Type B pancreatic cell (in vitro differentiated cells): ENCODE results near the gene GNA12. TPM values are rescaled to one million over a fixed set of nuclear protein-coding genes. Genes with fewer than 3 reads are reported as not detected.

ENCODE experiments used
- DNase-seq: peaks from one replicate; pipeline ENCODE4 v3.0.0; 2021; ENCODE audit warnings: mixed read lengths; ENCODE audit not compliant: unreplicated experiment; ENCODE audit errors: extremely low spot score
- H3K27ac Mint-ChIP-seq: 2 replicates; pipeline ENCODE4 v1.8.0; 2021; ENCODE audit warnings: mild to moderate bottlenecking, mixed read lengths
- H3K27me3 Mint-ChIP-seq: 2 replicates; pipeline ENCODE4 v1.8.0; 2021; ENCODE audit warnings: mixed read lengths
- H3K36me3 Mint-ChIP-seq: 2 replicates; pipeline ENCODE4 v1.8.0; 2021; ENCODE audit warnings: mixed read lengths
- H3K4me1 Mint-ChIP-seq: one replicate; pipeline ENCODE4 v1.8.0; 2021; ENCODE audit warnings: mixed read lengths; ENCODE audit not compliant: unreplicated experiment
- H3K4me3 Mint-ChIP-seq: 2 replicates; pipeline ENCODE4 v1.8.0; 2021; ENCODE audit warnings: mild to moderate bottlenecking, mixed read lengths
- H3K9me3 Mint-ChIP-seq: 2 replicates; pipeline ENCODE4 v1.8.0; 2021; ENCODE audit warnings: mixed read lengths
- total RNA-seq: library from RNA; stranded (reverse); gene quantifications from 2 replicates; pipeline ENCODE4 v1.2.1, GENCODE V29; 2021; ENCODE audit warnings: low replicate concordance
- TF ChIP-seq, protein P1 (sequence below): fragments of 200-600 bp; sonication (generic); conservative IDR thresholded peaks from 2 replicates; pipeline ENCODE4 v1.5.0; 2021; ENCODE audit warnings: antibody characterized with exemption, mild to moderate bottlenecking

GNA12 gene
- total RNA-seq, 1 donor from 2014 or later = 46.2 TPM

- H3K36me3 Mint-ChIP-seq = peaks cover 17% of the 10 kb centered on the region
- H3K27me3 Mint-ChIP-seq = no peaks in the 10 kb centered on the region
- H3K27ac Mint-ChIP-seq = peak overlapping the region; percentile 94
- DNase-seq = no peak
- H3K4me3 Mint-ChIP-seq = no peak overlapping the region
- H3K4me1 Mint-ChIP-seq = peaks cover 45% of the 10 kb centered on the region
- TF ChIP-seq, protein P1, sequence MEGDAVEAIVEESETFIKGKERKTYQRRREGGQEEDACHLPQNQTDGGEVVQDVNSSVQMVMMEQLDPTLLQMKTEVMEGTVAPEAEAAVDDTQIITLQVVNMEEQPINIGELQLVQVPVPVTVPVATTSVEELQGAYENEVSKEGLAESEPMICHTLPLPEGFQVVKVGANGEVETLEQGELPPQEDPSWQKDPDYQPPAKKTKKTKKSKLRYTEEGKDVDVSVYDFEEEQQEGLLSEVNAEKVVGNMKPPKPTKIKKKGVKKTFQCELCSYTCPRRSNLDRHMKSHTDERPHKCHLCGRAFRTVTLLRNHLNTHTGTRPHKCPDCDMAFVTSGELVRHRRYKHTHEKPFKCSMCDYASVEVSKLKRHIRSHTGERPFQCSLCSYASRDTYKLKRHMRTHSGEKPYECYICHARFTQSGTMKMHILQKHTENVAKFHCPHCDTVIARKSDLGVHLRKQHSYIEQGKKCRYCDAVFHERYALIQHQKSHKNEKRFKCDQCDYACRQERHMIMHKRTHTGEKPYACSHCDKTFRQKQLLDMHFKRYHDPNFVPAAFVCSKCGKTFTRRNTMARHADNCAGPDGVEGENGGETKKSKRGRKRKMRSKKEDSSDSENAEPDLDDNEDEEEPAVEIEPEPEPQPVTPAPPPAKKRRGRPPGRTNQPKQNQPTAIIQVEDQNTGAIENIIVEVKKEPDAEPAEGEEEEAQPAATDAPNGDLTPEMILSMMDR = peak; percentile 70
- no peaks in the 10 kb centered on the region for H3K9me3 Mint-ChIP-seq
These were observed 125.1 kb downstream of the GNA12 start for GRCh38 chr7:2719007-2719406.

GRCh38 chr7:2718296-2718965, 125.7 kb downstream of the GNA12 start:
- H3K27ac Mint-ChIP-seq = peak overlapping the region; percentile 94
- H3K4me1 Mint-ChIP-seq = peaks cover 51% of the 10 kb centered on the region
- H3K4me3 Mint-ChIP-seq = peak overlapping the region; percentile 80
- no peak for DNase-seq
- TF ChIP-seq, protein P1 = no peak
- H3K27me3 Mint-ChIP-seq = no peaks in the 10 kb centered on the region
- H3K9me3 Mint-ChIP-seq = no peaks in the 10 kb centered on the region
- H3K36me3 Mint-ChIP-seq = peaks cover 17% of the 10 kb centered on the region

DNA sequence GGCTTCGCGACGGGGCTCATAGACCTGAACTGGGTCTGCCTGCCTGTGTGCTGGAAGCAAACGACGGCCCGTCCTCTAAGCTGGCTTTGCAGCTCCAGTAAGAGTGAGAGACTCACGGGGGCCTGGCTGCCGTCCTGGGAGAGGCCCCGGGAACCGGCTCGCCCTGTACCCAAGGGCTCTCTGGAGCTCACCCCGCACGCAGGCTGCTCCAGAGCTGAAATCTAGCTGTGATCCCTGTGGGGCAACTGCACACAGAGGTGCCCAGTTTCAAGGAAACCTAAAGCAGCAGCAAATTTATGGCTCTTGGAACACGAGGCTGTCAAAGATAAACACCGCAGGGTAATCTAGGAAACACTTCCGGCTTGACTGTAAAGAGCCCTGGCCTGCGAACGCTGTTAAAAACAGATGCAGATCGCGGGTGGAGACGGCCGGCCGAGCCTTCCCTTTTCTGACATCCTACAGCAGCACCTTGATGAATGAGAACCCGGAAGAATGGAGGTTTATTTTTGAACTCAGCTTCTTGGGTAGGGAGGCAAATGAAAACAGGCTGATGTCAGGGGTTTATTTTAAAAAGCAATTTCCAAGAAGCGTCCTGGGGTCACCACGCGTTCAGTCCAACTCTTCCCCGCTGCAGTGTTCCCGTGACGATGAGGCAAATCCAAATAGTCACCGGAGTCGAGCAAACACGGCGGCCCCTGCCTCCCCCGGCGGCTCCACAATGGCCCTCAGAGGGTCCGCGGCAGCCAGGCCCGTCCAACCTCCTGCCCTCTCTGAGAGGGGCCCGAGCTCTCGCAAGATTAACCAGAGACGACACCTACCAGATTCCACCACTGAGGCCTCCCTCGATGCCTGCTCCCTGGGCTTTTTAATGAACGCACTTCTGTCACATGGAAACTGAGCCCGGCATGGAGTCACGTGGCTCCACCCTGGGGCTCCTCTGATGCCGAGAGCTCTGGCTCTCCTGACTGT, 126.5 kb downstream of the GNA12 start:
- Mint-ChIP-seq H3K36me3 (peaks cover 17% of the 10 kb centered on the region), H3K9me3 (no peaks in the 10 kb centered on the region), H3K27me3 (no peaks in the 10 kb centered on the region), H3K4me1 (peaks cover 53% of the 10 kb centered on the region), H3K27ac (peak overlapping the region; percentile 94), H3K4me3 (peak overlapping the region; percentile 80)
- TF ChIP-seq, protein P1 = no peak
- no peak for DNase-seq

GRCh38 chr7:2716906-2717292, 127.2 kb downstream of the GNA12 start:
- Mint-ChIP-seq H3K9me3 (no peaks in the 10 kb centered on the region), H3K27me3 (no peaks in the 10 kb centered on the region), H3K36me3 (peaks cover 17% of the 10 kb centered on the region), H3K4me1 (peaks cover 53% of the 10 kb centered on the region), H3K27ac (peak overlapping the region; percentile 94), H3K4me3 (peak overlapping the region; percentile 80)
- DNase-seq = no peak
- TF ChIP-seq, protein P1 = no peak

DNA sequence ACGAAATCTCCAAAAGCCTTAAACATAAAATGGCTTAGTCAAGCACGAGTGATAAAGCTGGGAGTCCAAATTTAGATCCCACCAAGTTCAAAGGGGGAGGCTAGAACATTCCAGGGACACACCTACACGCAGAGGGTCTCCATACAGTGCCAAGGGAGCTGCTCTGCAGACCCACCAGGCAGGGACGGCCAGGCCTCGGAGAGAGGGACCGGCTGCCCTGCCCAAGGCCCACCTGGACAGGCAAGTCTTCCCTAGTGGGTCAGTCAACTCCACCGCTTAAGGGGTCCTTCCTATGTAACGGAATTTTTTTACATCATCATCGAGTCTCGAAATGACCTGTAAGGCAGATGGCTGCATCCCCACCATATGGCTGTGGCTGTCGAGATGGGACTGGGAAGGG, 127.6 kb downstream of the GNA12 start:
- H3K36me3 Mint-ChIP-seq = peaks cover 17% of the 10 kb centered on the region
- H3K27ac Mint-ChIP-seq = peak overlapping the region; percentile 94
- TF ChIP-seq, protein P1 = no peak
- peaks cover 53% of the 10 kb centered on the region for H3K4me1 Mint-ChIP-seq
- H3K9me3 Mint-ChIP-seq = no peaks in the 10 kb centered on the region
- no peaks in the 10 kb centered on the region for H3K27me3 Mint-ChIP-seq
- H3K4me3 Mint-ChIP-seq = no peak overlapping the region
- no peak for DNase-seq
